Measurements from ENCODE around the gene DUSP28.
A peak's percentile ranks its signal among the peaks of the same experiment; 100 is the strongest.

The DUSP28 gene

DNA sequence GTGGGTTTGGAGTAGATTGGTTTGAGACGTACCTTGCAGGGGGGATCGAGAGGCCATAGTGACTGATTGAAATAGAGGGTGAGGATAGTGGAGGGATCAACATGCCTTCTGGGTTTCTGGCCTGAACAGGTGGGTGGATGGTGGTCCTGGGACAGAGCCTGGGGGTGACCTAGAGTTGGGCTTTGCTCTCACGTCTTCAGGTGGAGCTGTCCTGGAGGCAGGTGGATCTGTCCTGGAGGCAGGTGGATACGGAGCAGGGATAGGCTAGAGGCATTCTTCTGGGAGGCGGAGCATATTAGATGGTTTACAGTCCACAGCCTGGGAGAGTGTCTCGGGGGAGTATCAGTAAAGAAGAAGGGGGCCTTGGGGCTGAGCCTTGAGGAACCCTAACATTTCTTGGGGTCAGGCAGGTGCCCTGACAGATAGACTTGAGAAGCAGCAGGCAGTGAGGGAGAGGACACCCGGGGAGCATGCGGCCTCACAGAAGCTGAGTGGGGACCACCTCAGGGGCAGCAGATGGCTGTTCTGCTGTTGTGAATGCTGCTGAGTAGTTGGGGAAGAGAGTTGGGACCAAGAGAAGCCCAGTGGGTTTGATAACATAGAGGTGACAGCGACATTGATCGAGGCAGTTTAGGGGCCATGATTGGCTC, 28.0 kb downstream of the DUSP28 start:
- no peak for DNase-seq

DNA sequence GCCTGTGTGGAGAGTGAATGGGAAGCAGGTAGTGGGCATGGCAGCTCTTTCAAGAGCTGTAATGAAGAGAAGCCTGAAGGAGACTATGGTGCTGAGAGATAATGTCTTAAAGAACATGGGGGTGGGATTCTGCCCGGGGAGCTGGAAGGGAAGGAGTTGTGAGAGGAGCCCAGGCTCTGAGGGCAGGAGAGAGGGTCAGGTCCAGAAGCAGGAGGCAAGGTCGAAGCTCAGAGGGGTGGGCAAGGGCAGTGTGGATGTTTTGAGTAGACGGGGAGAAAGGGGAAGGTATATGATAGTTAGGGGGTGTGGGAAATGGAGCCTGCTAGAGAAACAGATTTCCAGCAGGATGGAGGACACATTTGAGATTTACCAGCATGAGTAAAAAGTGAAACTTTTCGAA, 28.5 kb downstream of the DUSP28 start:
- no peak for DNase-seq

DNA sequence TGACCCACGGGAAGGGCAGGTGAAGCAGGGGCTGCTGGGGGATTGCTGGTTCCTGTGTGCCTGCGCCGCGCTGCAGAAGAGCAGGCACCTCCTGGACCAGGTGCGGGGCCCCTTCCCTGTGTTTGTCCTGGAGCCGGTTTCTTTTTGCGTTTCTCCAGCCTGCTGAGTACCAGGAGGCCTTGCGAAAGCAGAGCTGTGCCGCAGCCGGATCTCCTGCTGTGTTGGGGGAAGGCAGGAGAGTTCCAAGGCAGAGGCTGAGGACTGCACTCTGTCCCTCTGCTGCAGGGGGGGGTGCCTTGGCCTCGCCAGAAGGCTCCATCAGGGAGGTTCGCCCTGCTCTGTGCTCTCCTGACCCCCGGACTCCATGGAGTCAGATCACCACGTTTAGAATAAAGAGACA, 29.2 kb downstream of the DUSP28 start:
- DNase-seq: no peak

DNA sequence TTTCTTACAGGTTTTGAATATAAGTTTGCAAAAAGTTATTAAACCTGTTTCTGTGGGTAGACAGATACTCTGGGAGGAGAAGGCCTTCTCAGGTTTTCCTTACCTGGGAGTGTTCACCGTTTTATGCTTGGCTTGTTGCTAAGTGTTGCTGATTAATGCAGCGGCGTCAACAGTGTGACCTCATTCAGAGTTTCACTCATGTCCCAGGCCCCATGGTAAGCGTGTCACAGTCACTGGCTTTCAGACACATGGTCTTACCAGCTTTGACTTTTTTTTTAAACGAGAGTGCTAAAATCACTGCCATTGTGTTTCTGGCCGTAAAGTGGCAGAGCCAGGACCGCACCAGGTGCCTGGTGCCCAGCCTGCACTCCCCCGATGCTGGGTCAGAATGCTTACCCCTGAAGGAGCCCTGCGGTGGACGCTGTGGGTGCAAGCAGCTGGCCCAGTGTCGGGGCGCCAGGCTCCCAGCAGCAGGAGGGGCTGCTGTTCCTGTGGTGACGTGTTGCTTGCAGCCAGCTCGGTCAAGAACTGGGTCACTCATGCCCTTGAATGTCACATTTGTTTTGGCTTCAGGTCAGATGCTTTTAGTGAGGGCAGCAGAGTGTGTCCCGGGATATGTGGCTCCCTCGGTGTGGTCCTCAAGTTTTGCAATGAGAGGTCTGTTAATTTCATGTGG, 29.8 kb downstream of the DUSP28 start:
- no peak for DNase-seq

DNA sequence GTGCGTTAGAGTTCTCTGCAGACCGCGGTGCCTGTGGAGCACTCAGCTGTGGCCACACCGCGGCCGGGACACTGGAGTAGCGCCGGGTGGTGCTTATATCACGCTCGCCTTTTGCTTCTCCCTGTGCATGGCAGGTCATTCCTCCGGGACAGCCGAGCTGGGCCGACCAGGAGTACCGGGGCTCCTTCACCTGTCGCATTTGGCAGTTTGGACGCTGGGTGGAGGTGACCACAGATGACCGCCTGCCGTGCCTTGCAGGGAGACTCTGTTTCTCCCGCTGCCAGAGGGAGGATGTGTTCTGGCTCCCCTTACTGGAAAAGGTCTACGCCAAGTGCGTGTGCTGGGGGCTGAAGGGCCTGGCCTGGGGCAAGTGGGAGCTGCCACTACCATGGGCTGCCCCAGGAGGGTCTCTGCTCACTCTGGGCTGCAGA, 30.5 kb downstream of the DUSP28 start:
- no peak for DNase-seq

DNA sequence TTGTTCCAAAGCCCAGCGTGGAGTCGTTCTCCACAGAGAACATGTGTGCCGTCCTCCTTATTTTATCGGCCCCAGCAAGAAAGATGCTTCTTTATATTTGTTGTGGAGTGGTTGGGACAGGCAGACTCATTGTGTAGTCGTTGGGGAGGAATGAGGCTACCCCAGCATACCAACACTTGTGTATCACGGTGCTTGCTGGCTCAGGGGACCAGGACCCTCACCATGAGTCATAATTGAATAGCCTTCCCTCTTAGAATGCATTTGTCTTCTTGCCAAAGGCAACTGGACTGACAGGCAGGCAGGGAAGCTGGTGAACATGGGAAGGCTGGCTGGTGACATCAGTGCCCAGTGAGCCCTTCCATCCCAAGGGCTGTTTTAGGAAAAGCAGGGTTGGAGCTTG, 31.1 kb downstream of the DUSP28 start:
- no peak for DNase-seq

DNA sequence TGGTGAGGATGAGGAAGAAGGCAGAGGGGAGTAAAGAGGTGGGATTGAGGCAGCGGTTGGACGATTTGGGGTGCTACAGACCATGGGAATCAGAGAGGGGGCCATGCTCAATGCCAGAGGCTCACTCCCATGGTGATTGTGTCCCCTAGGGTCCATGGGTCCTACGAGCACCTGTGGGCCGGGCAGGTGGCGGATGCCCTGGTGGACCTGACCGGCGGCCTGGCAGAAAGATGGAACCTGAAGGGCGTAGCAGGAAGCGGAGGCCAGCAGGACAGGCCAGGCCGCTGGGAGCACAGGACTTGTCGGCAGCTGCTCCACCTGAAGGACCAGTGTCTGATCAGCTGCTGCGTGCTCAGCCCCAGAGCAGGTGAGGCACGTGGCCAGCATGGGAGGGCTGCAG, 31.6 kb downstream of the DUSP28 start:
- no peak for DNase-seq

DNA sequence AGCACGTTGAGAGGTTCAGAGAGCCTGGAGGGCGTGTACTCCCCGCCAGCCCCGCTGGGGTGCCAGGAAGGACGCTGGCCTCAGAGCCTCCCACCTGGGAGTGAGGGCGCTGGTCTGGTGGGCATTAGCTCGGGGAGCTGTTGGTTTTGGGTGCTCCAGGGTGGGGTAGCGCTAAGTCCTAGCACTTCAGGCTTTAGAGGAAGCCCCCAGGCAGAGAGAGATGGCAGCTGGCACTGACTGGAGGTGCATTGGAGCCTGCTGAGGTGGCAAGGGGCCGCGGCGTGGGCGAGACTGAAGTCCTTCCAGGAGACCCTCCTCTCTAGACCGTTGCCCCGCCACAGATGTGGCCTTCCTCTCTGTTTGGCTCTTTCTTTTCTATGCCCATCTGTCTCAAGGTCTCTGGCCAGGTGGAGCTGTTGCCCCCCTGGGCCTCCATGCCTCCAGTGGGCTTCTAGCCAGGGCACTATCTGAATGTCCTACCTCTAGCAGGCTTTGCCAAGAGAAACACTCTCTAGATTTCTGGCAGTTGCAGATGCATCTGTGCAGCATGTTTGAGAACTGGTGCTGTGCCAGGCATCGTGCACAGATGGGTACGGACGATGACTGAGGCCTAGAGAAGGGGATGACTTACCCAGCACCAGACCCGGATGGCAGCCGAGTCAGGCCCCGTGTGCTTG, 33.0 kb downstream of the DUSP28 start:
- DNase-seq: no peak

DNA sequence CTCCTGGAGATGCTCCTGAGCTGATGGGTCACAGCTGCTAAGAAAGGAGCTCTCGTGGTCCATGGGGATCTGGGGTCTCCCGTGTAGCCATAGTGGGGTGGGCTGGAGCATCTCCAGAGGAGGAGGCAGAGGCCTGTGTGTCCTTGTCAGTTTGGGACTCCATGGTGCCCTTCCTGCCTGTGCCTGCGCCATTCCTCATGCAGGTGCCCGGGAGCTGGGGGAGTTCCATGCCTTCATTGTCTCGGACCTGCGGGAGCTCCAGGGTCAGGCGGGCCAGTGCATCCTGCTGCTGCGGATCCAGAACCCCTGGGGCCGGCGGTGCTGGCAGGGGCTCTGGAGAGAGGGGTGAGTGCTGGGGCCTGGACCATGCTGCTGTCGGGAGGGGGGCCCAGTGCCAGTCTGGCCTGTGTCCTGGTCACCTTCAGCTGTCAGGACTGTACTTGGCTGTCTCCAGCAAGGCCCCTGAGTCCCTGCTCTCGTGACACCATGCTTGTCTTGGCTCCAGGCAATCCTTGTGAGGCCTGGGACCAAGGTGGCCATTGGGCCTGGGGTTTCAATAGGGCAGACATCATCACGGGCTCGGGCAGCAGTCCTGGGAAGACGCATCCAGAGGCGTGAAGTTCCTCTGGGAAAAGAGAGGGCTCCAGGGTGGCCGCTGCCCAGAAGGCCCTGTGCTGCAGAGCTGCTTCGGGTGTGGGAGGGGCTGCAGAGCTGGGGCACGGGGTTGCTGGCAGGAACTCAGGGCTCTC, 33.7 kb downstream of the DUSP28 start:
- no peak for DNase-seq

DNA sequence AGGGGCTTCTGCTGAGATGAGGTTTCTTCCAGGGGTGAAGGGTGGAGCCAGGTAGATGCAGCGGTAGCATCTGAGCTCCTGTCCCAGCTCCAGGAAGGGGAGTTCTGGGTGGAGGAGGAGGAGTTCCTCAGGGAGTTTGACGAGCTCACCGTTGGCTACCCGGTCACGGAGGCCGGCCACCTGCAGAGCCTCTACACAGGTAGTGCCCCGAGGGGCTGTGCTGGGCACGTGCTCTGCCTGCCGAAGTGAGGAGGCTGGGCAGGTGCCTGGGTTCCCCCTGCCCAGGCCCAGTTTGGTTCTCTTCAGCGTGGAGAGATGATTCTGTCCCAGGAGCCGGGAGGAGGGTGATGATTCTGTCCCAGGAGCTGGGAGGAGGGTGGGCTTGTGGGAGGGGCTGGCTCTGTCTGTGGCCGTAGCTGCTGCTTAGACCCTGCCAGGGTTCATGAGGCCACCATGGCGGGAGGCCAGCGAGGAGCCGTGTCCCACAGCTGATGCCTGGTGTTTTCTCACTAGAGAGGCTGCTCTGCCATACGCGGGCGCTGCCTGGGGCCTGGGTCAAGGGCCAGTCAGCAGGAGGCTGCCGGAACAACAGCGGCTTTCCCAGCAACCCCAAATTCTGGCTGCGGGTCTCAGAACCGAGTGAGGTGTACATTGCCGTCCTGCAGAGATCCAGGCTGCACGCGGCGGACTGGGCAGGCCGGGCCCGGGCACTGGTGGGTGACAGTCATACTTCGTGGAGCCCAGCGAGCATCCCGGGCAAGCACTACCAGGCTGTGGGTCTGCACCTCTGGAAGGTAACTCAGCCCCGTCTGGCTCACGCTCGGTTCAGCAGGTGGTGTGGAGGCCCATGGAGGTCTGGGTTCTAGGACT, 34.6 kb downstream of the DUSP28 start:
- no peak for DNase-seq

DNA sequence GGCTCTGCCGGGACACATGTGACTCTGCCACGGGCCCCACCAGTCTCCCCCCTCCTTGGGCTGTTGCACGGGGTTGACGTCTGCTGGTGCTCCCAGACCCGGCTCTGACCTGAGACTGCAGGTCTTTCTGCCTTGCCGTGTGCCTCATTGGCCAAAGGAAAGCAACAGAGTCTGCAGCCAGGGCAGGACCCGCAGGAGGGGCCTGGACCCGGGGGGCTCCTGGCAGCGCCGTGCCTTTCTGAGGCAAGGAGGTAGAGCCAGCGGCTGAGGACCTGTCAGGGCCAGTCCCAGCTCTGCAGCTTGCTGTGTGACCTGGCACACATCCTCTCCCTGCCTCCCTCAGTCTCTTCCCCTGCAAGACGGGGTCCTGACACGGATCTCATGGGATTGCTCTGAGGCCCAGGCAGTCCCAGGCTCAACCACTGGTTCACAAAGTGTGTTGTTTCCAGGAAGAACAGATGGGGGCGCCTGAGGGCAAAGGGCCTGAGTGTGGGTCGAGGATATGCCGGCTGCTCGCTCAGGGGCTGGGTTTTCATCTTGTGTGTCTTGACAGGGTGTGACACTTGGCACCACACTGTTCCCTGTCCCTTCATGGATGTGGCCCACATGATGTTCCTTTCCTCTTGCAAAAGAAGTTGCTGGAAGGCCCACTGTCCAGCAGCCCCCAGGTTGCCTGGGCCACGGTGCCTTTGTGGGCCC, 35.4 kb downstream of the DUSP28 start:
- DNase-seq: peak; percentile 26

DNA sequence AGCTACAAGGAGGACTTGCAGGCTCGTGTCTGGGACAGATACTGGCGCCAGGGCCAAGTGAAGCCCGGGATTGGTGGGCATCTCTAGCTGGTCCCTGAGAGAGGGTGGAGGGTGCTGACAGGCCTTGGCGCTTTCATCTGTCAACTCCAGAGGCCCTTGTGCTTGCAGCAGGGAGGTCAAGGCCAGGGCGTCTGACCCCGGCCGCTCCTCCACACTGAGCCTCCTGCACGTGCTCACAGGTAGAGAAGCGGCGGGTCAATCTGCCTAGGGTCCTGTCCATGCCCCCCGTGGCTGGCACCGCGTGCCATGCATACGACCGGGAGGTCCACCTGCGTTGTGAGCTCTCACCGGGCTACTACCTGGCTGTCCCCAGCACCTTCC, 35.9 kb downstream of the DUSP28 start:
- no peak for DNase-seq

DNA sequence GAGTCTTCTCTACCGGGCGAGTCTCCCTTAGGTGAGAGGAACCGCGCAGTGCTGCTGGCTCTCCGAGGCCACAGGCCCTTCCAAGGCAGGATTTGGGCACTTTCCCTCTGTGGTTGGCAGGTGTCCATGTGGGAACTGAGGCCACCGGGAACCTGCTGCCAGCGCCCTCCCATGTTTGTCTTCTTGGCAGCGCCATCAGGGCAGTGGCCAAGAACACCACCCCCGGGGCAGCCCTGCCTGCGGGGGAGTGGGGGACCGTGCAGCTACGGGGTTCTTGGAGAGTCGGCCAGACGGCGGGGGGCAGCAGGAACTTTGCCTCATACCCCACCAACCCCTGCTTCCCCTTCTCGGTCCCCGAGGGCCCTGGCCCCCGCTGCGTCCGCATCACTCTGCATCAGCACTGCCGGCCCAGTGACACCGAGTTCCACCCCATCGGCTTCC, 36.4 kb downstream of the DUSP28 start:
- no peak for DNase-seq

DNA sequence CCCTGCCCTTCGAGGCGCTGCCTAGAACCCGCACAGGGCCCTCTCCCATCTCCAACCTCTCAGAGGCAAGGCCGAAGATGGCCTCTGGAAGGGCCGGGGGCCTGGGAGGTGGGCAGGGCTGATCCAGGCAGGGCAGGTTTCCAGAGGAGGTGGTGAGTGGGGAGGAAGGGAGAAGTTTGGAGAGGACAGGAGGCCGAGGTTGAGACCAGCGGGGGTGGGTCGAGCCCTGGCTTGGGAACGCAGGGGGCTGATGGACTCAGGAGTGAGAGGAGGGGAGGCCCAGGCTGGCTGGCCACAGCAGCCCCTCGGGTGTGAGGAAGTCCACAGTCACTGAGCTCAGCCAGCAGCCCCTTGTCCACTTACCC, 36.9 kb downstream of the DUSP28 start:
- no peak for DNase-seq

DNA sequence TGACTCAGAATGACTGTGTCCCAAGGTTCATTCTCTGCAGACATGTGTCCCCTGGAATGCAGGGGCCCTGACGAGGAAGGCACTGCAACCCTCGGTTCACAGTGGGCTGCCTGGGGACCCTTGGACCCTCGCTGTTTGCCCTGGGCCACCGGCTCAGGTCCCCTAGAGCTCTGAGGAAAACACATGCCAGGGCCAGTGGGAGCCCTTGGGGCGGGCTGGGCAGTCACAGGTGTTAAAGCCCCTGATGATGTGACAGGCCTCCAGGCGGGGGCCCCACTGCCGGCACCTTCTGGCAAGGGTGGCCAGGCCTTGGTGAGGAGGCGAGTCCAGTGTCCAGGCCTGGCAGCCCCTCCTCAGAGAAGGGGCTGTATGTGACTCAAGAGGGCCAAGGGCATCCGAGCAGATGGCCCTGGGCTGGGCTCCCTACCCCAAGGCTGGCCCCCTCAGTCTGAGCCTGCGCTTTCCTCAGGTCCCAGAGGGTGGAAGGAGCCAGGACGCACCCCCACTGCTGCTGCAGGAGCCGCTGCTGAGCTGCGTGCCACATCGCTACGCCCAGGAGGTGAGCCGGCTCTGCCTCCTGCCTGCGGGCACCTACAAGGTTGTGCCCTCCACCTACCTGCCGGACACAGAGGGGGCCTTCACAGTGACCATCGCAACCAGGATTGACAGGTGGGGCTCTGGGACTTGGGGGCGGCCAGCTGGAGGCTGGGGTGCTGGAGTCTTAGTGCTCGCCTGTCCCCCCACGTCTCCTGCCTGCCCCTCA, 37.4 kb downstream of the DUSP28 start:
- no peak for DNase-seq

DNA sequence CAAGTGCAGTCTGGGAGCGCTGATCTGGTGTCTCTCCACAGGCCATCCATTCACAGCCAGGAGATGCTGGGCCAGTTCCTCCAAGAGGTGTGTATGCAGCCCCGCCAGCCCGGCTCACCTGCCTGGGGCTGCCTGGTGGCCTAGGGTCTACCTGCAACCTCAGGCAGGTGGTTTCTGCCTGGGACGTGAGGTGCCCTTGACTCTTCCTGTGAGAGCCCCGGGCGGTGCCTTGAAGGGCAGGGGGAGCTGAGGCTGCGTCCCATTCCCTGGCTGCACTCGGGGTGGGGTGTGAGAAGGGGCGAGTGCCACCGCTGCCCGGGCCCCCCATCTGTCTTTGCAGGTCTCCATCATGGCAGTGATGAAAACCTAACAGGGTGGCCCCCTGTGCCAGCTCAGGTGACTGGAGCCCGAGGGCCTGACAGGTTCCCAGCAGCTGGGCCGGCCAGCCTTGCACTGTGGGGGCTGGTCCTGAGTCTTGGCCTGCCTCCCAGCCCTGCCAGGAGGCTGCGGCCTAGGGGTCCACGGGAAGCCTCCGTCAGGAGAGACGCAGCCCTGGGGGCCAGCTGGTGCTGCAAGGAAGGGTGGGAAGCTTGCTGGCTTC, 38.3 kb downstream of the DUSP28 start:
- DNase-seq: no peak

DNA sequence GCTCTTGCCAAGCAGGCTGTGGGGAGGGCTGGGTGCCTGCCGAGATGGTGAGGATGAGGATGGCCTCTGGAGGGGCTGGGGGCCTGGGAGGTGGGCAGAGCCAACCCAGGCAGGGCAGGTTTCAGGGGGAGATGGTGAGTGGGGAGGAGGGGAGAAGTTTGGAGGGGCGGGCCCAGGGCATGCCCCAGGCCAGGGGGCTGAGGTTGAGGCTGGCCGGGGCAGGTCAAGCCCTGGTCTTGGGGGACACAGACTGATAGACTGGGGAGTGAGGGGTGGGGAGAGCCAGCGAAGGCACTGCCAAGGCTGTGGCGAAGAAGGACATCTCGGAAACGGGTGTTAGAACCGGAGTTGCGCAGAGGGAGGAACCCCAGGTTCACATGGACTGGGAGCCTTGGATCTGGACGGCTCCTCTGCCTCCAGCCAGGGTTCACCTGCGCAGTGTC, 39.0 kb downstream of the DUSP28 start:
- DNase-seq: no peak

DNA sequence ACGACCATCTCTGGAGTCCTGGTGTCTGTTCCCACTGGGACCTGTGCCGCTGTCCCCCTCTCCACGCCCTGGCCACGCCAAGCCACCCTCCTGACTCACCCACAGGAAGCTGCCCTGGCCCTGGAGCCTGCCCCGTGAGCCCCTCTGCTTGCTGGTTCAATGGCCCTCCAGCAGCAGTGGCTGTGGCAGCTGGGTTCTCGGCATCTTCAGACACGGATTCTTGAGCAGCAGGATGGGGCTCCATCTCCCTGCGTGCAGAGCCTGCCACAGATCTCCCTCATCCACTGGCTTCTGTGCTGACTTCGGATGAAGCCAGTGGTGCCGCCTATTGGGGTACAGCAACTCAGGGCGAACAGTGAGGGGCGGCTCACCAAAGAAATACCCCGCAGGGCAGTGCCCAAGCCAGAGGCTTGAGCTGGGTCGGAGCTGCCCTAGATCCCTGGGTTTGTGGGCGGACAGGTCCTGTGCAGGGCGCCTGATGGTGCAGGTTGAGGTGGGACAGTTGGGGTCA, 40.3 kb downstream of the DUSP28 start:
- no peak for DNase-seq

DNA sequence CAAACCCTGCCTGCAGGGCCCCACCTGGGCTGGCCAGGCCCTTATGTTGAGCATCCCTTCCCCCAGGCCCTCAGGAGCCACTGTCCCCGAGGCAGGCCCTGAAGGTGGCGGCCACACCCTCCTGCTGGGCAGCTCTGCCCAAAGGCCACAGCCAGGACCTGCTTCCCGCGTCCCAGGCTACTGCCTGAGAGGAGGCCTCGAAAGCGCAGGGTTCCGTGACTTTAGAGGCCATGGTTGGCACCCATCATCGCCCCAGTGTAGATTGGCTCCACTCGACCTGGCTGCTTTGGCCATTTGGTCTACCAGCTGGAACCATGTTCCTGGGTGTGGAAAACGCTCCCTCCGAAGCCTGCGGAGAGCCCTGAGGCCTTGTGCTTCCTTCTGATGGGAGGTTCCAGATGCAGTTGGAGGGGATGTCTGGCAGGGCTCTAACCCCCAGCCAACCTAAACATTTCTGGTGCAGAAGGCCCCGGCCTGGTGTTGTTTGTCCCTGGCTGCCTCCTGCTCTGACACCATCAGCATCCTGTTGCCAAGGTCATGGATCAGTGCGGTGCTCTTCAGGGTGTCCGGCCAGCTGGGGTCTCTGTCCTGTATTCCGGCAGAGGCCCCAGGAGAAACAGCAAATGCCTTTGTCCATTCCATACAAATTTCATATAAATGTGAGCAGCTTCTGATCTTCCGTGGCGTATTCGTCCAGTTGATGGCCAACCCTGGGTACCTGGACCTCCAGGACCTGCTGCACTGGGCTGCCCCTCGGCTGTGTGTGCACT, 41.1 kb downstream of the DUSP28 start:
- DNase-seq: no peak

DNA sequence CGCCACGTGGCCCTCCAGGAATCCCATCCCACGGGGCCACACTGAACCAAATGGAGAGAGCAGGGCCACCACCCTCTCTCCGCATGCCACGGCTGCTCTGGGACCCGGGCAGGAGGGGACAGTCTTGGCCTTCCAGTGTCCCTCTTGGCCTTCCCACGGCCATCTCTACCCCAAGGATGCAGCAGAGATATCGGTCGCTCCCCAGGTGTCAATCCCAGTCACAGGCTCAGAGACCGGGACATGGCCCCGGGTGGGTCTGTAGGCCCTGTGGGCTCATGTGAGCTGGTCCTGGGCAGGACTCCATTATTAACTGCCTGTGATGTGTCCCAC, 41.6 kb downstream of the DUSP28 start:
- DNase-seq: no peak

Measured in inflammatory macrophage treated with lipopolysaccharide for 4 hours (primary cell).